NOMO-1 (cell line): Measurements from ENCODE around the gene TMEM179.
"Not testable (repeated sequence)": the region's sequence is repeated elsewhere in the genome, so short reads cannot be mapped to it uniquely, and the experiment has no call there.

Source experiments
- DNase-seq, 2 experiments: peaks; one replicate each; lab custom pipeline; 2025; ENCODE audit not compliant: unreplicated experiment in 2 of 2; lab: John Stamatoyannopoulos, UW

Gene TMEM179

DNA sequence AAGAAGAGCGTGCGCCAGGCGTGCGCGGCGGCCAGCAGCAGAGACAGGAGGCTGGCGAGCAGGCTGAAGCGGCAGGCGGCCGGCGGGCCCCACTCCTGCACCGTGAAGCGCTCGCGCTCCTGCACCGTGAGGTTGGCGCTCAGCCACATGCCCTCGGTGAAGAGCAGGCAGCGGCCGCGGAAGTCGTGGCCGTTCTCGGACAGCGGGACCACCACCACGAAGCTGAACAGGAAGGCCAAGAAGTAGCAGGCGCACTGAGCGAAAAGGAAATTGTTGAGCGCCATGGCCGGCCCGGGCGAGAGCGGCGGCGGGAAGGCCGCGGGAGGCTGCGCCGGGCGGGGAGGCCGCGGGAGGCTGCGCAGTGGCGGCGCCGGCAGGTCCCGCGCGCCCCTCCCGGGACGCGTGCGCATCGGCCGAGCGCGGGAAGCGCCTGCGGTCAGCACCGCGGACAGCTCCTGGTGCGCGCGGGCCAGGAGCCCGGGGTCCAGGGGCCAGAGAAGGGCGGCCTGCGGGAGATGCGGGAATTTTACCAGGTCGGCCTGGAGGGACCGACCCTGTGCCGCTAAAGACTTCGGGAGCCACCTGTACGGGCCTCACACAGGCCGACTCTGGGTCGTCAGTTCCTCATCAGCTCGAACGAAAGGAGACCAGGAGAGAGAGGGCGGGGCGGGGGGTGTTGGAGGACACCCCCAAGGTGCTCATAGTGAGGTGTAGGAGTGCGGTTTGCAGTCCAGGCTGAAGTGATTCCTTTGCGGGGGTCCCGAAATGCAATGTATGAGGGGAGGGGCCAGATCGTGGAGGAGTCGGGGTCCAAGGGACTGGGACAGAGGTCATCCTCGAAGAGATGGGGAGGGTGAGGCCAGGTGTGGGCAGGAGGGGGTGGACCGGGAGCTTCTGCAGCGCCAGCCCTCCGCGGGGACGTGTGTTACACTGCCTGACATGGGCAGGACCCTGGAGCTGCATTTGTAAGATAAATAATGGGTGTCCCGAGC, at the start of gene TMEM179:
TMEM179 (minus strand) TSS at position 315 of the 992 bp plus-strand sequence; CDS start at position 284, 31 bp downstream.
- peak in 1 of 2 experiments; percentile 5 for DNase-seq

DNA sequence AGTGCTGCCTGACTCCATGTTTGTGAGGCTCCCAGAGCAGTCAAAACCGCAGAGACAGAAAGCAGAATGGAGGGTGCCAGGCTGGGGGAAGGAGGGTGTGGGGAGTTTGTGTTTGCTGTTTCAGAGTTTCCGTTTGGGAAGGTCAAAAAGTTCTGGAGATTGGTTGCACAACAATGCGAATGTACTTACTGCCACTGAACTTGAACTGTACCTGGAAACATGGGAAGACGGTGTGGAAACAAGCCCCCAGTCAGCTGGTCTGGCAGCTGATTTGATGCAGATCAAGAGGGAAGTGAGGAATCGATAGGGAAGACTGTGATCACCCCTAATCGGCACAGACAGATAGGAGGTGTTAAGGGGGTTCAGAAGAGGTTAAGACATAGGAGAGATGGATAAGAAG, 49.5 kb upstream of the TMEM179 start:
- DNase-seq = no peak

- not testable (repeated sequence) for DNase-seq
These were observed 48.8 kb upstream of the TMEM179 start for GRCh38 chr14:104653130-104653920.

- DNase-seq = no peak
These were observed 47.8 kb upstream of the TMEM179 start for GRCh38 chr14:104652386-104652785.

- no peak for DNase-seq
These were observed 47.3 kb upstream of the TMEM179 start for GRCh38 chr14:104651876-104652260.

DNA sequence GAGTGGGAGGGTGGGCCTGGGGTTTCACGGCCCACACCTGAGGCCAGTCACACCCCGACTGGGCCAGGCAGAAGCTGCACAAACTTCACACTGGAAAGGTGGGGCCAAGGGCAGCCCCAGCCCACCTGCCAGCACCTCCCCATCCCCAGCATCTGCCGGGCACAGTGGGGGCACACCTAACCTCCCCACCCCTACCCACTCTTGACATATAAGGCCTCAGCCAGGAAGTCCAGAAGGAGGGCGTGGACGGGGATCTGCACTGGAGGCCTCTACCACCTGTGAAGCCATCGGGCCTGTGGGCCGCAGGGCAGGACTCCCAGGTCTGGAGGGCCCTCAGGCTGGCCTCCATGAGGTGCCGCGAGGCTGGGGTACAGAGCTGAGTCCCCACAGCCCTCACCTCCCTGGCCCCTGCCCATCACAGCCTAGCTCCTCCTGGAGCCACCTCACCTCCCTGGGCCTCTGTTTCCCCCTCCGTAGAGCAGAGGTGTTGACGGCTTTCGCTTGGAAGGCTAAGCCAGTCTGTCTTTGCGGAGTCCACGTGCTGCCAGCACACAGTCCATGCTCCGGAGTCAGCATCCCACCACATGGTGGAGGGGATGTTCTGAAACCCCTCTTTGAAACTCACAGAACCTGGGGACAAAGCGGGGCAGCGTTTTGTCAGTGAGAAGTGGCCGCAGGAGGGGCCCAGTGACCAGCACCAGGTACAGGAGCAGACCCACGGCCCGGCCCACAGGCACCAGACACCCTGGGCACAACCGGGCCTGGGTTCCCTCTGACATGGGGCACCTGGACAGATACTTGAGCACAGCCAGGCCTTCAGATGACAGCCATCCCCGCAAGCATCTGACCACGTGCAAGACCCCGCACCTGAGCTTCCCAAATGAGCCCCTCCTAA, 46.7 kb upstream of the TMEM179 start:
- DNase-seq = no peak

- peak; percentile 21 to 30 for DNase-seq
These were observed 45.7 kb upstream of the TMEM179 start for GRCh38 chr14:104650057-104650980.

DNA sequence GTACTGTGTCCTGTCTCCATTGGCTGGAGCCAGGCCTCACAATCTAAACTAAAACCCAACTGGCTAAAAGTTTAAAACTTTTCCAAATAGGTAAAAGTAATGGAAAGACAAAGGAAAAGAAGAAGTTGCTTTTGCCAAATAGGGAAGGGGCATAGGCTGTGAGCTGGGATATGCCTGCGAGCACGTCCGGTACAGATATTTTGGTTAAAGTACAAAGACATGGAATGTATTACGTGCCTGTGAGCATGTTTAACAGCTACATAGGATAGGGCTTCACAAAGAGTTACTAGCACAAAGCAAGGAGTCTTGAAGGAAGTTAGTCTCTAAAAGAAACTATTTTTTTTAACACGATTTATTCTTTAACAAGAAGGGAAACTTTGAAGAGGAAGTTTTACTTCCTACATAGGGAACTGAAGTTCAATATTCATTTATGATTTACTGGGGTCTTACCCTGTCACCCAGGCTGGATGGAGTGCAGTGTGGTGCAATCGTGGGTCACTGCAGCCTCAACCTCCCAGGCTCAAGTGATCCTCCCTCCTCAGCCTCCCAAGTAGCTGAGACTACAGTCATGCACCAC, 43.0 kb upstream of the TMEM179 start:
- DNase-seq = peak; percentile 59 to 83

GRCh38 chr14:104644656-104645378, 40.2 kb upstream of the TMEM179 start:
- DNase-seq = no peak

DNA sequence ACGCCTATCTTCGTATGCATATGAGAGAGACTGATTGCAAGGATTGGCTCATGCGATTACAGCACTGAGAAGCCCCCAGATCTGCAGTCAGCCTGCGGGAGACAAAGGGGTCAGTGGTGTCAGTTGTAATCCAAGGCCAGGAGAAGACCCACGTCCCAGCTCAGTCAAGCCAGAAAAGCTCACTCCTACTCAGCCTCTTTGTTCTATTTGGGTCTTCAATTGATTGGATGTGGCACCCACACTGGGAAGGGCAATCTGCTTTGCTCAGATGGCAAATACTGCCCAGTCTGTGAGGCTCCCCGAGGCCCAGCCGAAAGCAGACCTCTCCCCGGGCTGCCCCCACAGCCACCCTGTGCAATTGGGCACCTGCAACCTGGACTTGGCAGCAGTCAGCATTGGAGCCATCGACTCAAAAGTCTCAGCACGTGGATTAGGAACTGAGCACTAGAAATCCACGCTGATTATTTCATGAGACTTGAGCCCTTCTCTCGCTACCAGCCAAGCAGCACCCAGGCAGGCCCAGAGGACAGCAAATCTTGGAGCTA, 39.6 kb upstream of the TMEM179 start:
- no peak for DNase-seq

DNA sequence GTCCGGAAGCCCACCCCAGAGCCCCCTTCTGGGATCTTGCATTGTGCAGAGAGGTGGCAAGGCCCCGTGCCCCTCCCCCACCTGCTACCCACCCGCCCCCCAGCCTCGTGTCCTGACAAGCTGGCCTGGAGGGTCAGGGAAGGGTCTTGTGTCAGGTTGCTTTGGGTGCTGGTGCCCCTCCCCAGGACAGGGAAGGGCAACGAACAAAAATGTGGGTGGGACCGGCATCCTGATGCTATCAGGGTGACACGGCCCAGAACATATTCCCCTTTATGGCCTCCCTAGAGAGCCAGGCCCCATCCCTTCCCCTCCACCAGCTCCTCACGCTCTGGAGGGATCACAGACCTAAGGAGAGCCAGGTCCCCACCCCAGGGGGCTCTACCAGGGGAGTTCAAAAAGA, 38.7 kb upstream of the TMEM179 start:
- DNase-seq = no peak

GRCh38 chr14:104642540-104642868, 37.9 kb upstream of the TMEM179 start:
- DNase-seq = no peak

DNA sequence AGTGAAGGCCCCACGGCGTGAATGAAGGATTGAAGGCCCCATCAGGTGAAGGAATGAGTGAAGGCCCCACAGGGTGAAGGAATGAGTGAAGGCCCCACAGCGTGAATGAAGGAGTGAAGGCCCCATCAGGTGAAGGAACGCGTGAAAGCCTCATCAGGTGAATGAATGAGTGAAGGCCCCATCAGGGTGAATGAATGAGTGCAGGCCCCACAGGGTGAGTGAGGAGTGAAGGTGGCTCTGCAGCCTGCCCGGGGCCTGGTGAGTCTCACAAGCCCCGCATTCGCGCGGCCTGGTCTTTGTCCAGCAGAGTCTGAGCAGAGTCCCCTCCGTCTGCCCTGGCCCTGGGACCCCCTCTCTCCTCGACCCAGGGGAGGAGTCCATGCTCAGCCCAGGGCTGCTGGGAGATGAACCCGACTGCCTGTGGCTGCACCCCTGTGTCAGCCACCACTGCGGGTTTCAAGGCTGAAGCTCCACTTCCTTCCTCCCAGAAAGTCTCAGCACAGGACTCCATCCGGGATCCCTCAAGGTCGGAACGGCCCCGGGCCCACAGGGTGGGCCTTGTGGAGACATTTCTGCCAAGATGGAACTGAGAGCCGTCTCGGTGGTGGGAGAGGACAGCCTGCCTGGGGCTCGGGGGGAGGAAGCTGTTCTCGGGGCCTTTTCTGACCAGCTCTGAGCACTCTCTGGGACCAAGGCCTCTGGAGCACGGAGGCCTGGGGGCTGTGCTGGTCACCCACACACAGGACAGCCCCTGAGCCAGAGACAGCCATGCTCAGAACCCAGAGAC, 37.4 kb upstream of the TMEM179 start:
- no peak for DNase-seq

- DNase-seq = no peak
These were observed 36.1 kb upstream of the TMEM179 start for GRCh38 chr14:104640681-104641080.

DNA sequence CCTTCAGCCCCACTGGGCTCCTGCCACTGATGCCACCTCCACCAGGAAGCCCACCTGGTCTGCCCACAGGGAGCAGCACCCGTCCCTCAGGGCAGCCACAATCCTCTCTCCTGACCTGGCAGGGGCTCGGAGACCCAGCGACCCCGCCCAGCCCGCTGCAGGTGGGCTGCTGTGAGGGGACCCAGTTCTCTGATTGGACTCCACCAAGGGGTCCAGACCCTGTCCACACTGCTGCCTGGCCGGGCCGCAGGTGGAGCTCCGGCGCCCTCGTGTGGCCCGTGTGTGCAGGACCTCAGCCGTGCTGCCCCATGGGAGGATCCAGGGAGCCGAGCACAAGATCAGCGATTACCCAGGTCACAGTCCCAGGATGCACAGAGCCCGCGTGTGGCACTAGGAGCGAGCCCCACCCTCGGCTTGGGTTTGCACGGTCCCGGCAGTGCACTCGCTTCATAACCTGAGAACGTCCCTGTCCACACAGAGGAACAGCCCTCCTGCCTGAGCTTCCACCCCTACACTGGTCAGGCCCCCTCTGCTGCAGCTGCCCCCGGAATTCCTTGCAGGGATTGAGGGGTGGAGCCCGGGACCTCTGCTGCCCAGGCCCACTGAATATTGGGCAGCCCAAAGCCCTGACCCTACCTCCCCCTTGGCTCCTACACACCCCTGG, 35.4 kb upstream of the TMEM179 start:
- peak; percentile 28 to 29 for DNase-seq

- DNase-seq = no peak
These were observed 34.9 kb upstream of the TMEM179 start for GRCh38 chr14:104639471-104639870.

DNA sequence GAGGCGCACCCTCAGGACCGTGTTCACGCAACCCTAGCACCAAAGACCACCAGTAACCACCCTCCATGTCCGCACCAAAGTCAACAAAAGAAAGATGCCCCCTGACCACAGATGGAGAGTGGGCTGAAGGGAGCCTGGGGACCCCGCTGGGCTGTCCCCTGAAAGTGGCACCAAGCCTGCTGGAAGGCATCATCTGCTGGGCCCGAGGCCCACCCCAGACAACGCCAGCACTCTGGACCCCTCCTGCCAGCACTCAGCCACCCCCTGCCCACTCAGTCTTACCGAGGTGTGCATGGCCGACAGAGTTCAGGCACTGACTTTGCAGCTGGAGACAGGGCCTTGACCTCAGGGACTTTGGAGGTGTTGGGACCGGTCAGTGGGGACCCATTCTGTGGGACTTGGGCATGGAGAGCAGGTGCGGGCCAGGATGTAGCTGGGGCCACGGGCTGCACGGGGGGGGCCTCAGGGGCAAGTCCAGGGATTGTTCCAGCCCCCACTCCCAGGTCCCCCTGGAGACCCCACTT, 34.4 kb upstream of the TMEM179 start:
- DNase-seq = no peak
